HG03066 (cell line): ENCODE results near the gene MTPN.

Experiments
- ATAC-seq: cut with Tn5 transposase; IDR thresholded peaks from one replicate; pipeline ENCODE4 v1.9.1; 2021; ENCODE audit warnings: low read depth; ENCODE audit not compliant: unreplicated experiment

Gene MTPN, protein sequence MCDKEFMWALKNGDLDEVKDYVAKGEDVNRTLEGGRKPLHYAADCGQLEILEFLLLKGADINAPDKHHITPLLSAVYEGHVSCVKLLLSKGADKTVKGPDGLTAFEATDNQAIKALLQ

DNA sequence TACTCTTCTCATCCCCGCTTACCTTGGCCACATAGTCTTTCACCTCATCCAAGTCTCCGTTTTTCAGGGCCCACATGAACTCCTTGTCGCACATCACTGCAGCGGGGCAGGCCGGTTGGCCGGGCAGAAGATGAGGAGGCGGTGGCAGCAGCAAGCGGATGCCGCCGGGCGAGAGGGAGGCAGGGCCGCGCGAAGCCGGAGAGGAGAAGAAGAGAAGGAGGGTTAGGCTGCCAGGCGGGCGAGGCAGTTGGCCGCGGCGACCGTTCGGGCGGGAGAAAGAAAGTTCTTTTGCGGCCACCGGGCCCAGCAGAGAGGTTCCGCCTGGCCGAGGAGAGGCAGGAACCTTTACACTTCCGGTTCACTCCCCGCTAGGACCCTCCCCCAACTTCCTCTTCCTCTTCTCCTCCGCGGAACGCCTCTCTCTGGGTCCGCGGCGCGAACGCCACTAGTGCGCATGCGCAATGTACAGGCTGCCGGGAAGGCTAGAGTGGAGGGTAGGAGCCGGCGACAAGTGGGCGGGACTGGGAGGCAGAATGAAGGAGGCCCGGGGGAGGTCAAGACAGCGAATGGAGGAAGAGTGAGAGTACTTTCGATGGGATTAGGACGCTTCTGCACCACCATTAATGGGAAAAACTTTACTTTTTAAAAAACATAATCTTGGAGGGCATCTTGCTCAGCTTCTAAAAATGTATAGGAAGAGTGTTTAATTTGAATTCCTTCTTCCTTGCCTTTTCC lies at the start of gene MTPN:
MTPN (minus strand) TSS at position 353 of the 735 bp plus-strand sequence; CDS start at position 94, 259 bp downstream.
- peak; percentile 50 for ATAC-seq

DNA sequence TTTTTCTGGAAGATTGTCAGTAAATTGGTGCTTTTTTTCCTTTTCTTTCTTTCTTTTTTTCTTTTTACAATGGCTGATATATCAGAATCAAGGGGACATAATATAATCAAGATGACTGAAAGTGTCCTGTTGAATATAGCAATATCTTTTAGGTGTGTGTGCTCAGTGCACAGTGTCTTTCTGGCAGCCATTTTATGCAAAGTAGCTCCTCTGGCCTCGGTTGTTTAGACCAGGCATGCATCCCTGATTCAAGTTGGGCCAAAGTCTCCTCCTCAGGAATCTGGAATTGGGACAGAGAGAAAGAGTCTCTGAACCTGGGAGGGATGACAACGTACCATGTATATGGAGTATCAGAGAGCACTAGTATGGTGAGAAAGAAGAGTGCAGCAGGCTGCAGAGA lies 49.0 kb upstream of the MTPN start:
- ATAC-seq: no peak

DNA sequence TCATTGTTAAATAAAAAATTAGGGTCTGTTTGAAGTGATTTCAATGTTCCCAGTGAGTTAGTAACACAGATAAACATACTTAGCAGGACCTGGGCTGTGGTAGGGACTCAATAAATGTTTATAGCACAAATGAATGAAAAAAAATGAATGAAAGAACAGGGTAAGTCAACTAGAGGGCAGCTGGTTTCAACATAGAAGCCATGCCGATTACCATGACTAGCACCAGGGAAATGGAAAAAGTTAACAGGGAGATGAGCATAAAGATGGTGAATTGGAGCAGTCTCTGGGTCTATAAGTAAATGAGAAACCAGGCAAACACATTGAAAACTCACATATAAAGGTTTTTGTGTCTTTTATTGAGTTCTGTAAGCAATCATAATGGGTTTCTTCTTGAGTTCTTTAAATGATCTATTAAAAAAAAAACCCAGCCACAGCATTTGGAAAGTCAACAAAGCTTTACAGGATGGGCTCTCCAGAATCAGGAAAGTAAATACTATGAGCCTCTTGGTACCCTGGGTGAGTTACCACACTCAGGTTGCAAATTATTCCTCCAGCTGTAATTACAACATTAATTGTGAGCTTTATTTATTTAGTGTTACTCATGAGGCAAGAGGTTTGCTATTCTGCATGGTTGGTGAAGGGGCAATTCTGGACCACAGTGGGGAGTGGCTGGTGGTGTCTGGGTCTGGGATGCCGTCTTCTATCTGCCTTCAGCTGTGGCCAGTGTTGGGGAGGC lies 46.1 kb upstream of the MTPN start:
- no peak for ATAC-seq

DNA sequence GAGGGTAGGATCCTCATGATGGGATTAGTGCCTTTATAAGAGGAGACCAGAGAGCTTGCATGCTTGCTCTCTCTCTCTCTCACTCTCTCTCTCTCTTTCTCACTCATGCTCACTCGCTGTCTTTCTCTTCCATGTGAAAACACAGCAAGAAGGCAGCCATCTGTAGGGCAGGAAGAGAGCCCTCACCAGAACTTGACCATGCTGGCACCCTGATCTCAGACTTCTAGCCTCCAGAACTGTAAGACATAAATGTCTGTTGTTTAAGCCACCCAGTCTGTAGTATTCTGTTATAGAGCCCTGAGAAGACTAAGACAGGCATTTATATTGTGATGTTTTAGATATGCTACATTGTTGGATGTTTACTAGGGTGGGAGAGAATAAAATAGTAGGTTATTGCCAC lies 43.4 kb upstream of the MTPN start:
- ATAC-seq: no peak

DNA sequence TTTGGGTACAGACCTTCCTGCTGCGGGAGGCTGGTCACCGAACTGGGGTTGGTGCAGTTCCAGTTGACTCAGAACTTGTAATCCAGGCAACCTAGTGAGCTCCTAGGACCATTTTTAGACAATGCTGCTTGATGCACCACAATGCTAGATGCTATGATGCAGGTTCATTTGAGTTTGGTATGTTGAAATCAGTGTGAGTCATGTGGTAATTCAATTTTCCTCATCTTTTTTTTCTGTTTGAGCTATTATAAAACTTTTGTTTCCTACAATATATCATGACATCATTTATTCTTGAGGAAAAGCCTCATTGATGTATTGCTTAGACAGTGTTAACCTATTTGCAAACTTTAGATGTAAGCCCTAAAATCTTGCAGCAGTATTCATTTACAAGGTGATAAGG lies 40.9 kb upstream of the MTPN start:
- ATAC-seq: no peak

DNA sequence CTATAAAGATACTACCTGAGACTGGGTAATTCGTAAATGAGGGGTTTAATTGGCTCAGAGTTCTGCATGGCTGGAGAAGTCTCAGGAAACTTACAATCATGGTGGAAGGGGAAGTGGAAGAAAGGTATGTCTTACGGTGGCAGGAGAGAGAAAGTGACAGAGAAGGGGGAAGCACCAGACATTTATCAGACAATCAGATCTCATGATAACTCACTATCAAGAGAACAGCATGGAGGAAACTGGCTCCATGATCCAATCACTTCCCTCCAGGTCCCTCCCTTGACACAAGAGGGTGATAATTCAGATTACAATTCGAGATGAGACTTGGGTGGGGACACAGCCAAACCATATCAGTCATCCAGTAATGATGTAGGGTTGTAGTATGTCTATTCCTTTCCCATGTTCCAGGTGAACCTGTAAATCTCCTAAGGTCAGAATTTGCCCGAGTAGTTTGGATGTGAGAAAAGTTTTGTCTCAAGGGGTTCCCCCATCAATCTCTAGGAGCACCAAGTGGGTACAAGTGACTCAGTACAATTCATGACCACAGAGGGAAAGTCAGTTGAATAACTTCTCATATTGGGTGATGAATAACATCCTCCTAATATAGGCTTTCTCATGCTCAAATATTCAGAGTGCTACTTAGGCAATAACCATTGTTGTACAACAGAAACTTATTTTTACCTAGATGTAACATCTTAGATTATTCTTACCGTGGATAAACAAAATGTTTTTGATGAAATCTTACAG lies 39.7 kb upstream of the MTPN start:
- ATAC-seq: no peak

DNA sequence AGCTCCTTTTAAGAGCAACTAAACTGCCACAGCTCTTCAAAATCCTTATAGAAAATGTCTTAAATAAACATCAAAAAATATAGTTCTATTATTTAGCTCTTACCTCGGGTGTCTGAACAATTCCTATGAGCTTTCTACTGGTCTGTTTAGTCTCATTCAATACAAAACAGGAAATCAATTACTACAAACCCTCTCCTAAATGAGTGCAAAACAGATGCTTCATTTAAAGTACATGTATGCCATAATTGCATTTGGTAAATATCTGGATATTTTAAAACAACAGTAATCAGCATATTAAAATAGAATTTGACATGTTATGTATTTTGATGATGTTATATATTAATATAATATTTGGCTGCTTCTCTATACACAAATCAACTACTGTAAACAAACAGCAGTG lies 38.5 kb upstream of the MTPN start:
- ATAC-seq: no peak

DNA sequence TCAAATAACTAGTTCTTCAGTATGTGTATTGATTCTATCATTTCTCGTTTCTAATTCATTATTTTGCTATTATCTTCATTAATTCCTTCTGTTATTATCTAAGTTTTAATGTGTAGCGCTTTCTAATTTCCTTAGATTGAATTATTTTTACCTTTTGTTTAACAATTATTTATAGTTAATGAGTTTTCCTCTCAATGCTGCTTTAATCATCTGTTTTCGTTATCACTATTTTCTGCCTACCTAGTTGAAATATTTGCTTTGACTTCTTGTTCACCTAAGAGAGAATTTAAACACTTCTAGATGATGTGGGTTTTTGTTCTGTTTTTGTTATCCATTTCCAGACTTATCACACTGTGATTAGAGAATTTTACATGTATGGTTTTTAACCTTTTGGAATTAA lies 37.5 kb upstream of the MTPN start:
- no peak for ATAC-seq

DNA sequence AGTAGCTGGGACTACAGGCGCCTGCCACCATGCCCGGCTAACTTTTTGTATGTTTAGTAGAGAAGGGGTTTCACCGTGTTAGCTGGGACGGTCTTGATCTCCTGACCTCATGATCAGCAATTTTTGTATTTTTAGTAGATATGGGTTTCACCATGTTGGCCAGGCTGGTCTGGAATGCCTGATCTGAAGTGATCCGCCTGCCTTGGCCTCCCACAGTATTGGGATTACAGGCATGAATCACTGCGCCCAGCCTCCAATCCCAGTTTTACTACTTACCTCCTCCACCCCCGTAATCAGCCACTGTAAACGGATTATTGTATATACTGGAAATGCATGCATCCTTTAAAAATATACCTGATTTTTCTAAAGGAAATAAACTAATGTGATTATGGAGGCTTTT lies 35.1 kb upstream of the MTPN start:
- ATAC-seq: no peak

DNA sequence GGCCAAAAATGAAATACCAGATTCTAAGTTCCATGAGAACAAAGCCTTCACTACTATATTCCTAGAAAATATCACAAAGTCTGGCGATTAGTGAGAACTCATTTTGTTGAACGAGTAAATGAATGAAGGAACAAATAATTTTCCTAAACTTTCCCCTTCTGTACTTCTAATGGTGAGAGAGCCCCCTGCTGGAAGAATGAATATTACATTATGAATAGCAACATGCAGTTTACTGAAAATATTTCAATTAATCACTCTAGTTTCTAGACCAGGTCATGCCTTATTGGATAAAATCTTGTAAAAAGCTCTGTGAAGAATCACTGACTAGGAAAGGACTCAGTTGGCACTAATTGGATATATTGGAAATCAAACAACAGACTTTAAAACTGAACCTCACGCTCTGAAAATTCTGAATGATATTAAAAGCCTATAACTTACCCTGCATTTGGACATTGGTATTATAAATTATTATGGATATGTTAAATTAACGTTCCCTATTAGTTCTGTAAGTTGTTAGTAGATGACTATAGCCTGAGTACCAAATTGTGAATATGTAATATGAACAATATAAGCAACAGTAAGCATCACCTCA lies 32.4 kb upstream of the MTPN start:
- no peak for ATAC-seq

DNA sequence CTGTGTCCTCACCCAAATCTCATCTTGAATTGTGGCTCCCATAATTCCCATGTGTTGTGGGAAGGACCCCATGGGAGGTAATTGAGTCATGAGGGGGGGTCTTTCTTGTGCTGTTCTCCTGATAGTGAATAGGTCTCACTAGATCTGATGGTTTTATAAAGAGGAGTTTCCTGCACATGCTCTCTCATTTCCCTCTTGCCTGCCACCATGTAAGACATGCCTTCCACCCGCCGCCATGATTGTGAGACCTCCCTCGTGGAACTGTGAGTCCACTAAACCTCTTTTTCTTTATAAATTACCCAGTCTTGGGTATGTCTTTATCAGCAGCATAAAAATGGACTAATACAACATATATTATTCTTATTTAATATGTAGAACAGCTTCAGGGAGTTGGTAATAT lies 29.0 kb upstream of the MTPN start:
- ATAC-seq: no peak

DNA sequence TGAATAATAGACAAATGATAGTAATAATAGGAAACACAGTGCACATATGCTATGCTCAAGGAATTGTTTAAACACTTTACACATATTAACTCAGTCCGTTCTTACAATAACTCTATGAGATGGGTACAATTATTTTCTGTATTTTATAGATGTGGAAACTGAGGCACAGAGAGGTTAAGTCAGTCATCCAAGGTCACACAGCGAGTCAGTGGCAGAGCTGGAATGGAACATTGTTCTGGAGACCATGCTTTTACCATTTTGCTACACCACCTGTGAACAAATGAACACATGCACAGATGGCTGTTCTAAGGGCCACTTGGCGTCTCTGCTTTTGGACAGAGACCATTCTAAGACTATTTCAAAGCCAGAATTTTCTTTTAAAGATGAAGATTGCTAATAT lies 26.9 kb upstream of the MTPN start:
- no peak for ATAC-seq

DNA sequence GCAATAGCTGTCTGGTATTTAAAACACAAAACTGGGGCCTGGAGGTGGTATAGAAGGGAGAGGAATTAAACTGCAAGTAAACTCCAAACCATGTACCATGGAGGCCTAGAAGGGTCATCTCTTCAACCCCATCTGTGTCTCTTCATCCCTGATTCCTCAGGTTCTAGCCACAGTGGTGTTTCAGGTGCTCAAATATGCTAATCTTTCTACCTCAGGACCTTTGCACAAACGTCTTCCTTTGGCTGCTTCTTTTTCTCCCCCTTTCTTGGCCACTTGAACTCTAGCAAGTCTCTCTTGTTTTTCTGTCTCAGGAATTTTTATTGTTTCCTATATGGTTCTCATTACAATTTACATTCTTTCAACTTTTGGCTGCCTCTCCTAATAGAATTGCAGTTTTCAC lies 25.6 kb upstream of the MTPN start:
- no peak for ATAC-seq

DNA sequence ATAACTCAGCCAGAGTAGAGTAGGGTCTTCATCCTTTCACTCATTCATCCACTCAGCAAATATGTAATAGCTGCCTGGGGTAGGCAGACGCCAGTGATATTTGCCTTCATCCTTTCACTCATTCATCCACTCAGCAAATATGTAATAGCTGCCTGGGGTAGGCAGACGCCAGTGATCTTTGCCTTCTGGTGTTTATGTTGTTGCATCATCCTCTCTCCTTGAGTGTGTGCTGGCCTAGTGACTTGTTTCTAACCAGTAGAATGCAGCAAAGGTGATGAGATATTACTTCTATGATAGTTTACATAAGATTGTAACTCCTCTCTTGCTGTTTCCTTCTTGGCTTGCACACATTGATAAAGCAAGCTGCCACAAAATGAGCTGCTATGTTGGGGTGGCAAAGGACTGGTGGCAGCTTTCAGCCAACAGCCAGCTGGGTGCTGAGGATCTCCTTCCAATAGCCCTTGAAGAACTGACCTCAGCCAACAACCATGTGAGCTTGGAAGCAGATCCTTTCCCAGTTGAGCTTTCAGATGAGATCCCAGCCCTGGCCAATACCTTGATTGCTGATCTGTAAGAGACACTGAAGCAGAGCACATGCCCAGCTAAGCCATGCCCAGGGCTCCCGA lies 23.2 kb upstream of the MTPN start:
- ATAC-seq: no peak

DNA sequence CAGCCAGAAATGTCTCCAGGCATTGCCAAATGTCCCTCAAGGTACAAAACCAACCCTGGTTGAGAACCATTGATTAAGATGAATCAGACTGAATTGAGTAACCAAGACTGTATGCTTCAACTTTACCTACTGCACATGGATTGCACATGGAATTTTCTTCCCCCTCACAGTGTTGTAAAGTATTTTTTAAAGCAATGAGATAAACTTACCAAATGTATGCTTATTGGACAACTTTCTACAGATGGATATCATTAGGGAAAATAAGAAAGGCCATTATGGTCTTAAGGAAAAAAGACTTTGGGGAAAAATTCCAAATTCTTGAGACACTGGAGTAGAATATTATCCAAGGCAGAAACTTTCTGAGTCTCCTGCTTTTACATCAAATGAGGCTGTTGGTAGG lies 20.9 kb upstream of the MTPN start:
- no peak for ATAC-seq

DNA sequence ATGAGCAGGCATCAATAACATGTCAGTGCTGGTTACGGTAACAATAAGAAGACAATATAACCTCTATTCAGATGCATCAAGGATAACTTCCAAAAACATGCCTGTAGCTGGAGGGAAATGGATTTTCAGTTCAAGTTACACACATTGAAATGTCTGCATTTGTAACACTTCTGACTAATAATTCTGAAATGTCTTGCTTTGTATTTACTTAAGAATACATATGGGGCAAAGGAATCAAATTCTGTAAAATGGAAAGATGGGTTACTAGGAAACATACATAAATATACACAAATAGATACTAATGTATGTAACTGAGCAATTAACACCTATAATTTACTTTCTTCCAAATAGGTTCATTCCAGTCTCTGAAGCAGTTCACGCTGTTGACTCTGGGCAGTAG lies 18.6 kb upstream of the MTPN start:
- ATAC-seq: no peak

DNA sequence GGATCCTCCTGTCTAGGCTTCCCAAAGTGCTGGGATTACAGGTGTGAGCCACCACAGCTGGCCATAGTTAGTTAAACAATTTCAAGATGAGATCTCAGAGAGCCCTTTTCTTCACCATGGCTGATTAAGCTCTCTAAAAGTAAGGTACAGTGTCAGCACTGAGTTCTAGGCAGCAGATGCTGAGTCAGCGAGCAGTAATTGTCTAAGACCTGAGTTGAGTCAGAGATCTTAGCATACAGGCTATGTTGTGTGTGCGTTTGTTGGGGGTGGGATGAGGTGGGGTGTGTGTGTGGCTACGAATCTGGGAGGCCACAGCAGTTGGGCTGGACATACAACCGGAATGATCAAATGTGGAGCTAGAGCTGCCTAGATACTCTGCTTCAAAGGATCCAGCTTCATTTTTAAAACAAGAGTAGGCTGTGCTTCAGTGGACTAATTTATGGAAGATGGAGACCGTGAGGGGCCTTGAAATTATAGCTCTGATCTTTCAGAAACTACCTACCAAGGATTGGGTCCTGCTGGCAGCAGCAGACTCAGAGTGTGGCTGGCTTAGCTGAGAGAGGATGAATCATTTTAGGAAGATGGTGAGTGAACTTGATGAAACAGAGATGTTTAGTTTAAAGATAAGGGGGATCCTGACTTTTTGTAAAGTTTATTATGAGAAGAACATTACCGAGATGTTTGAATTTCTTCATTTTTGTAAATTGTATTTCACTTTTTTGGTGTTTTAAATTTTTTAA lies 17.5 kb upstream of the MTPN start:
- no peak for ATAC-seq

DNA sequence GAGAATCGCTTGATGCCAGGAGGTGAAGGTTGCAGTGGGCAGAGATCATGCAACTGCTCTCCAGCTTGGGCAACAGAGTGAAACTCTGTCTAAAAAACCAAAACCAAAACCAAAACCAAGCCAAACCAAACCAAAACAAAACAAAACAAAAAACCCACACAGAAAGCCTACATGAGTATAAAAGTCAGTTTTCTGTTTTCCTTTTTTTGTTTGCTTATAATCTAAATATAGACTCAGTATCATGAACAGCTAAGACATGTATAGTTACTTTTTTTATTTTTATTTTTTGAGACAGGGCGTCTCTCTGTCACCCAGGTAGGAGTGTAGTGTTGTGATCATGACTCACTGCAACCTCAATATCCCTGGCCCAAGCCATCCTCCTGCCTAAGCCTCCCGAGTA lies 16.8 kb upstream of the MTPN start:
- no peak for ATAC-seq

DNA sequence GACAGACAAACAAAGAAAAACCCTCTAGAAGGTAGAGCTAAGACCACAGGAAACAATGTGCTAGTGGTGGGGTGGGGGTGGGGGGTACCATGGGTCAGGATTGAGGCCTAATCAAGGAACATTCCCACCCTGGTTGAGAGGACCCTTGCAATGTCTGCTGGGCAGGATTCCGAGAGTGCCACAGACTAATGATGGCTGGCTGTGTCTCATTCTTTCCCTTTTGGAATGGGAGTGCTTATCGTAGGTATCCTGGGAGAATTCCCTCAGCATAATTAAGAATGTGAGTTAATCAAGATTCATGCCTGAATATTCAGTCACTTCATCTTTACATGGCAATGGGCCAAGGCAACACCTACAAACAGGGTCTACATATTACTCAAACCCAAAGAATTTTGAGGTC lies 14.7 kb upstream of the MTPN start:
- no peak for ATAC-seq

DNA sequence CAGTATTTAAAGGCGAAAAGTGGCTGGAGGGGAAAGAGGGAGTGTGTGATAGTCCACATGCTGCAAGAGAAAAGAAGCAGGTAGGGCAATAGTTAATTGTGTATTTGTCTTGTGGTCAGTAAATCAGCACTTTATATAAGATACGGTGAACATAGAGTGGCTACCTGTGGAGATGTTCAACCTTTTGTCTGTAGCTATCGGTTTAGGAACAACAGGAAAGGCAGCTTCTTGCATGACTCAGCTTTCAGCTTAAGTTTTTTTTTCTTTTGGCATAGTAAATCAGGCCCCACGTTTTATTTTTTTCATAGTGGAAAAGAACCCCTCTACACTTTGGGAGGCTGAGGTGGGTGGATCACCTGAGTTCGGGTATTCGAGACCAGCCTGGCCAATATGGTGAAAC lies 14.2 kb upstream of the MTPN start:
- ATAC-seq: no peak
